HG03139 (cell line): ENCODE data around the gene SAMD8.
A peak's percentile ranks its signal among the peaks of the same experiment; 100 is the strongest.
"Not testable (repeated sequence)": the region's sequence is repeated elsewhere in the genome, so short reads cannot be mapped to it uniquely, and the experiment has no call there.

ENCODE experiments used
- ATAC-seq: cut with Tn5 transposase; IDR thresholded peaks from one replicate; pipeline ENCODE4 v1.9.1; 2021; ENCODE audit not compliant: unreplicated experiment

Gene SAMD8

DNA sequence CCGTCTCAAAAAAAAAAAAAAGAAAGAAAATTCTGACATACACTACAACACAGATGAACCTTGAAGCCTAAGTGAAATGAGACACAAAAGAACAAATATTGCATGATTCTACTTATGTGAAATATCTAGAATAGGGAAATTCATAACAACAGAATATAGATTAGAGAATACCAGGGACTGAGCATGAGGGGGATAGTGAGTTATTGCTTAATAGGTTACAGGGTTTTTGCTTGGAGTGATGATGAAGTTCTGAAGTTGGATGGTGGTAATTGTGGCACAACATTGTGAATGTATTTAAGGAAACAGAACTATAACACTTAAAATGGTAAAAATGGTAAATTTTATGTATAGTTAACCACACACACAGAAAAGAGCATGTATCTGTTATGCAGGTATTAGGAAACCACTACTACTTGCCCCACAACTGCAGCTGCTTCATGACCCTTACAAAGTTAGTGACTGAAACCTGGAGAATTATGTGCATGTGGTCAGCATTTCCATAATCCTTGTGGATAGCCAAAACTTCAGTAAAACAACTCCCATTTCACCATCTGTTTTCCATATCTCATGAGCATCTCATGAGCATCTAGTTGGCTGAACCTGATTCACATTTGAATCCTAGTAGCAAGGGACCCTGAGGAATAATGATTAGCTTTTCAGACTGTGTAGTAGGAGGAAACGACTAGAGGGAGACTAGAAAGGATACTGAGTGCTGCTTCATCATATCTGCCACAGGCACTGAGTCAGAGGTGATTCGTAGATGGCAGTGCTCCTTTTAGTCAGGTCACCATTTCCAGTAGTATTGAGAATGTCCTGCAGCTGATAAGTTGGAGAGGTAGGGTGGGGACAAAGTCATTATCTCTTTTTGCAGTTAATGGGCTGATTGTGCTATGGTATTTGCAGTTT lies 26.3 kb downstream of the SAMD8 start:
- ATAC-seq: no peak

DNA sequence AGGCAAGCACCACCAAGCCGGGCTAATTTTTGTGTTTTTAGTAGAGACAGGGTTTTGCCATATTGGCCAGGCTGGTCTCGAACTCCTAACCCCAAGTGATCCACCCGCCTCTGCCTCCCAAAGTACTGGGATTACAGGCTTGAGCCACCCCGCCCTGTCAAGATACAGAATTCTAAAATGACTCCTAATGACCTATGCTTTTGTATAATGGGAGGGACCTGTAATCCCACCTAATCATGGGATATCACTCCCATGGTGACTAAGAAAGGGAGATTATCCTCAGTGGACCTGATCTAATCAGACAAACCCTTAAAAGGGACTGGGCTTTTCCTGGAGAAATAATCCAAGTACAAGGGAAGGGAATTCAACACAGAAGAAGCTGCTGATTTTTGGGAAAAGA lies 28.8 kb downstream of the SAMD8 start:
- no peak for ATAC-seq

DNA sequence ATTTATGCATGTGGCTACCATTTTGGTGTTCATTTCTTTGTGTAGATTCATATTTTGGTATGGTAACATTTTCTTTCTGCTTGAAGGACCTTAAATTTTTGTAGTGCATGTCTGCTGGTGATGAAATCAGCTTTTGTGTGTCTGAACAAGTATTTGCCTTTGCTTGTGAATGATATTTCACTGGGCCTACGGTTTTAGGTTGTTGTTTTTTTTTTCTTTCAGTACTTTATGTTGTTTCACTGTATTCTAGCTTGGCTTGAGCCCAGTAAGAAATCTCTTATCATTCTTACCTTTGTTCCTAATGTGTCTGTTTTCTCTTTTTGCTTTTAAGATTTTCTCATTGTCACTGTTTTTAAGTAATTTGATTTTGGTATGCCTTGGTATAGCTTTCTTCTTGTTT lies 31.9 kb downstream of the SAMD8 start:
- no peak for ATAC-seq

DNA sequence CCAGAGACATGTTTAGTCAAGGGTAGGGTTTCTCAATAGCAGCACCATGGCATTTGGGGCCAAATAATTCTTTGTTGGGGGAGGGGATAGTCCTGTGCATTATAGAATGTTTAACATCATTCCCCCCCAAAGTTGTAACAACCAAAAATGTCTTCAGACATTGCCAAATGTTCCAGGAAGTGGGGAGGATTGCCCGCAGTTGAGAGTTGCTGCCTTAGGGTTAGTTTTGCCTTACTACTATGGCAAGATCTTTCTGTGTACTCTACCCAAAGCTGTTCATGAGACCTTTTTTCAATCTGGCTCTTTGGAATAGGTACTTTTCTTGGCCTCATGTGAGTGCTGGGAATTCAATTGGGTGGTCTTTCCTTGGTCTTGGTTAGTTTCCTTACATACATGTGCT lies 34.1 kb downstream of the SAMD8 start:
- ATAC-seq: no peak

DNA sequence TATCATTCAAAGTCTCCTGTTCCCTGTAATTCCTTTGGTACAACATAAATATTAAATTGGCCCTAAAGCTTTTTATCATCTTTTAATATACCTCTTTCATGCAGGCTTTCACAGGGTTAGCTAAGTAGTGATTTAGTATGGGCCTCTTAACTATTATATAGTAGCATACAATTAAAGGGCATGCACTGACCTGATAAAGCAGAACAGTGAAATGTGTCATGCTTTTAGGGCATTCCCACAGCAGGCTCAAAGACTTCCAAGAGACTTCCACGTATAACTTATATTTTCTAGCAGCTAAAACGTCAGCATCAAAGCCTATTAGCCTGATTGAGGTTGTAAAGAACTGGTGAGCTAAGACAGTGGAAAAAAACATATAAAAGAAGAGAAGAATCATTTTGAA lies 35.3 kb downstream of the SAMD8 start:
- no peak for ATAC-seq

DNA sequence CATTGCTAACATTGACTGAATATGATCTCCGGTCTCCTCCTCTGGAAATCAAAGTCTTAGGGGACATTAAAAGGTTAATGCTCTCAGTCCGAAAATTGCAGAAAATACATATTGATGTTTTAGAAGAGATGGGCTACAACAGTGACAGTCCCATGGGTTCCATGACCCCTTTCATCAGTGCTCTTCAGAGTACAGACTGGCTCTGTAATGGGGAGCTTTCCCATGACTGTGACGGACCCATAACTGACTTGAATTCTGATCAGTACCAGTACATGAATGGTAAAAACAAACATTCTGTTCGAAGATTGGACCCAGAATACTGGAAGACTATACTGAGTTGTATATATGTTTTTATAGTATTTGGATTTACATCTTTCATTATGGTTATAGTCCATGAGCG lies 39.2 kb downstream of the SAMD8 start:
- ATAC-seq: no peak

DNA sequence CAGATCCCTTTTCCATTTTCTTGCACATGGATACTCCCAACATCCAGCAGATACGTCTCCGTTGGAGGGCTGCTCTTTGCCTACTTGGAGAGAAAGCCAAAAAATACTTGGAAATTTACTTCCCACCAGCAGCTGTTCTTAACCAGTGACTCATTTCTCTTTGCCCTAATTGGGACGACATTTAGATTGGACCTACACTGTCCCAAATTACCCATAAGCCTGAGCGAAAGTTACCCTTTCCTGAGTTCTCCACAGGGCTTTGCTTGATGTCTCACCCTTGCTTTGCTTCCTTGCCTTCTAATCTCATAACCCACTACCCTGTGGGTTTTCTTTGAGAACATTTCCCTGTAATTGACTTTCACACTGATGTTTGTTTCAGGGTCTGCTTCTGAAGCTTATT lies 48.1 kb downstream of the SAMD8 start:
- no peak for ATAC-seq

DNA sequence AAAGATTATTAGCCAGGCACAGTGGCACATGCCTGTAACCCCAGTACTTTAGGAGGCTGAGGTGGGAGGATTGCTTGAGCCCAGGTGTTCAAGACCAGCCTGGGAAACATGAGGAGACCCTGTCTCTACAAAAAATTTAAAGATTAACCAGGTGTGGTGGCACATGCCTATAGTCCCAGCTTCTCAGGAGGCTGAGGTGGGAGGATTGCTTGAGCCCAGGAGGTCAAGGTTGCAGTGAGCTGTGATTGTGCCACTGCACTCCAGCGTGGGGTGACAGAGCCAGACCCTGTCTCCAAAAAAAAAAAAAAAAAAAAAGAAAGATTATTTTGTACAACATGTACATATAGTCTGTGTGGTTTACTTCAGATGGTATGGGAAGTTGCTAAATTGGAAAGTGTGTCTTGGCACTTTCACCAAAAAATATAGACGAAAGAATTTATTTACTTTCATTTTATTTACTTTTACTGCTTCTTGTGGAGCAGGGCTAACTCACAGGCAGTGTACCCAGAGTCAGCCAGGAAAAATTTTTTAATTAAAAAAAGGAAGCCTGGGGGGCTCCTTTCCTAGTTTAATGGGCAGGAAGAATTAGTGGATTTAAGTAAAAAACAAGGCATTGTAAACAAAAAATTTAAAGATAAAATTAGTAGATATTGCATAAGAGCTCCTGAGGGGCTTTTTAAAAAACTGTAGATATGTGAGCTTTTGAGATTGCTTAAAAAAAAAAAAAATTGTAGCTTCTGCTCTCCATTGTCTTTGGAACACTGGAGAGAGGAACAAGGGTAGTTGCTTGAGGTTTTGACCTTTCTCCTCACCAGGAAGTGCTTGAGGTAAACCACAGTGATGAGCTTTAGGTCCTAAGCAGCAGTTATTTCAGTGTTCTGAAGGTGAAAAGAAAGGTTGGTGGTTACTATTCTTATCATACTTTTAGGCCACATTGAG lies 54.5 kb downstream of the SAMD8 start:
- ATAC-seq: peak; percentile 93

DNA sequence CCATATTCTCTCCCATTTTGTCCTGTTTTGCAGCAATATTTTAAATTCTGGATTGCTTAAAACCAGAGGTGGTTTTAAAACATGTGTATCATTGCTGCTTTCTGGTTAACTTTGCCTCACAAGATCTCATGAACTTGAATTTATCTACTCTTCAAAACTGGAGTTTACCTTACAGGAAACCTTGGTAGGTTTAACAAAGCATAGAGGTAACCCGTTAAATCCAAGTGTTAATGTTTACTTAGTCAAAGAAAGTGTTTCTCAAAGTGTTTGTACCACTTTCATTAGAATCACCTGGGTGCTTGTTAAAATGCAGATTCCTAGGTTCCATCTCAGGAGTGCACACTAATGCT lies 55.1 kb downstream of the SAMD8 start:
- ATAC-seq: peak; percentile 28

DNA sequence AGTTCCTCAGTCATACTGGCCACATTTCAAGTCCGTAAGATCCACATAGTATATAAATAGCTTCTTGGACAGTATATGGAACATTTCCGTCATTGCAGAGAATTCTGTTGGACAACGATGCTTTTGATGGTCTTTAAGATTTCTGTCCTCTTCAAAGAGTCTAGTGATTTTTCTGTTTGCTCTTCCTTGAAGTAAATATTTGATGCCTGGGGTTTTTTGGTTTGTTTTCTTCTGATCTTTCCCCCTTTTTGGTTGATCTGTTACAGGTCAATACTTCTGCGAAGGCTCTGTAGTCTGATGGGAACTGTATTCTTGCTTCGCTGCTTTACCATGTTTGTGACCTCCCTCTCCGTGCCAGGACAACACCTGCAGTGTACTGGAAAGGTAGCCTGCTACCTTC lies 56.8 kb downstream of the SAMD8 start:
- no peak for ATAC-seq

DNA sequence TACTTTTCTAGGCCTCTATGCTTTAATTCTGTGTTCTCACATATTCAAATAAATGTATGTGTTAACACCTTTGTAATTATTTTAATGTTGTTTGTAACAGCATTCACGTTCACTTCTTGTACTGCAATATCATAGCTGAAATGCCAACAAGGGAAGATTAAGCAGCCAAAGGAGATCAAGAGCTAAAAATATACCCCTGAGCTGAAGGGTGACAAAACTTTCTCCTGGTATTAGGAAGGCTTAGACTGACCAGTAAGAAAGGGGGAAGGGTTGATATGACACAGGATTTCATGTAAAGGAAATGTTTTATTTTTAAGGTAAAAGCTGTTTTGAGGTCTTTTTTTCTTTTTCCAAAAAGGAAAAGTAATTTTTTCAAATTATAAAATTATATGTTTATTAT lies 58.8 kb downstream of the SAMD8 start:
- ATAC-seq: no peak

DNA sequence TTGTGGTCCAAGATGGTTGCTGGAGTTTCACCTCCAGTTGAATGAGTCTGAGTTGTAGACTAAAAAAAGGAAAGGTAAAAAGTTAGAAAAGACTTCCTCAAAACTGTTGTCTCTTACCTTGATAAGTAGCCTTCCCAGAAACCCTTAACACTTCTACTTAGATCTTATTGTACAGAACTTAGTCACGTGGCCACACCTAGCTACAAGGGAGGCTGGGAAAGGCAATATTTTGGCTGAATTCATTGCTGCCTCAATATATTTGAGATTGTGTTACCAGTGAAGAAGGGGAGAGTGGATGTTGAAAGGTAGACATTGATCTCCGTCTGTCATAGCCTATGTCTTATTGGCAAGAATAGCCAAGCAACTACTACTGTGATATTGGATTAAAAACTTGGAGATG lies 63.6 kb downstream of the SAMD8 start:
- no peak for ATAC-seq

DNA sequence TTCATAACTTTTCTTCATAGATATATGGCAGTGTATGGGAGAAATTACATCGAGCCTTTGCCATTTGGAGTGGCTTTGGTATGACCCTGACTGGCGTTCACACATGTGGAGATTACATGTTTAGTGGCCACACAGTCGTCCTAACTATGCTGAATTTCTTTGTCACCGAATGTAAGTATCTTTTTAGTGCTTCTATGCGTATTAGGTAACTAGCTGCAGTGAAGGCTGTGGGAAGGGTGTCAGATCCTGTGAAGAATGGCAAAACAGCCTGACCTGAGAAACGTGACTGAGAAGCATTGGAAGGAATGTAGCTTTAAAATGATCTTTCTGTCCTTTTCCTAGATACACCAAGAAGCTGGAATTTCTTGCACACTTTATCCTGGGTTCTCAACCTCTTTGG lies 64.6 kb downstream of the SAMD8 start:
- no peak for ATAC-seq

DNA sequence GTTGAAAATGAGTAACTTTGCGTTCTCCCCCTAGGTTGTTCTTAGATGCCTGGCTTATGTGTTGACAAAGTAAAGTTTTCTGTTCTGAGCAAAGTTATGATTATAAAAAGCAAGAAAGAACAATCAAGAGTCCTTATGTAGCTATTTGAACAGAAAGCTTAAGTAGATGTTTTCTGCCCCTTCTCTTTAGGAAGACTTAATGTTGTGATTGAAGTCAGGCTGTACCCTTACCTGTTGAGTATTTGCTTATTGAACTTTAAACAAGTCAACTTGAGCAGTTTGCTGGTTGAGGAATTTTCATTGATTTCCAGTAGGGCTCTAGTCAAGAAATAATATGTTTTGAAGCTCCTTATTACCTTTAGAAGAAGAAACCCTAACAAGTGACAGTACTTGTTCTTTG lies 65.3 kb downstream of the SAMD8 start:
- no peak for ATAC-seq

DNA sequence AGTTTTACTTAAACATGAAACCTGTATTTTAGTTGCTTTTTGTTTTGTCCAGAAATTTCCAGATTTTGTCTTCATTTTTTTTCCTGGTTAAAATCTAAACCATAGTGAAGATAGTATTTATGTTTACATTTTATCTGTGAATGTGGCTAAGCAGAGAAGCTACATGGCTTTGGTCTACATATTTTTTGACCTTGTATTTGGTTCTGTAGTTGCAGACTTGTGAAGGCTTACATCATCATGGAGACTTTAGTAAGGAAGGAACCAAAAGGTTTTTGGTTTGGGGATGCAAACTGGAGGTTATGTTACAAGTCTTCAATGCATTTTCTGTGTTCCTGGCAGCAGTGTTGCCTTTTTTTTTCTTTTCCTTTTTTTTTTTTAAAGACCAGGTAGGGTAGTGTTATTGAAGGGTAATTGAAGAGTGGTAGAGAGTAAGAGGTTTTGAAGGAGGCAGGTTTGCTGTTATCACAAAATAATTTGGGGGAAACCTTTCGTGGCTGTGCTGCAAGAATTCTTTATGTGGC lies 68.3 kb downstream of the SAMD8 start:
- ATAC-seq: no peak

DNA sequence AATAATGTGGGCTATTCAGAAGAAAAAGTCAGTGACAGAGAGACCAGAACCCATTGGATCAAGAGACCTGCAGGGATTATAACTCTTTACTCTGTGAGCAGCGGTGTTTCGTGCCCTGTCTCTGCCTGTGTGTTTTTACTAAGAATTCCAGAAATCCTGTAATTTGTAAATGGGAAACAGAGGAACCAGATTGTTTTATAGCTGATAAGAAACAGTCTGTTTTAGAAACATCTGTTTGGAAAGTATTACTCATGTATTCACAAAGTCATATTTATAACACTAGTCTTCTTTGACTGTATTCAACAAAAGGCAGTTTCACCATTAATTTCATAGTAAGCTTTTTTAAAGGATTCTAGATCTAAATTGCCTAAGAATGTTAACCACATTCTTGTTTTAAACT lies 69.1 kb downstream of the SAMD8 start:
- no peak for ATAC-seq

DNA sequence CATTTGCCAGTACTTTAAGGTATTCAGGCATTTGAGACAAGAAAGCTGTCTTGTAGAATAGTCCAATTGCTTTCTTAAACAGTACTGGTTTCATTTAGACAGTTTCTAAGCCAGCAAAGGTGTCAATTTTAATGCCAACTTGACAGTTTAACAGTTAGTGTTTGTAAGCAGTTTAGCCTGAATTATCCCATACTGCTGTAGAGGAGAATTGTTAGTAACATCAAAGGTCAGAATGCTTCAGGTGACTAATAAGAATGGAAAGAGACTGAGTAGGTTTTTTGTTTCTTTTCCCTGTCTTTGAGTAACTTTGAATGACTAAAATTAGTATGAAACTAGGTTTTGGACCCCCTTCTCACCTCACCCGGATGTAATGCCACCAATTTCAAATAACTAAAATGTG lies 69.6 kb downstream of the SAMD8 start:
- no peak for ATAC-seq

DNA sequence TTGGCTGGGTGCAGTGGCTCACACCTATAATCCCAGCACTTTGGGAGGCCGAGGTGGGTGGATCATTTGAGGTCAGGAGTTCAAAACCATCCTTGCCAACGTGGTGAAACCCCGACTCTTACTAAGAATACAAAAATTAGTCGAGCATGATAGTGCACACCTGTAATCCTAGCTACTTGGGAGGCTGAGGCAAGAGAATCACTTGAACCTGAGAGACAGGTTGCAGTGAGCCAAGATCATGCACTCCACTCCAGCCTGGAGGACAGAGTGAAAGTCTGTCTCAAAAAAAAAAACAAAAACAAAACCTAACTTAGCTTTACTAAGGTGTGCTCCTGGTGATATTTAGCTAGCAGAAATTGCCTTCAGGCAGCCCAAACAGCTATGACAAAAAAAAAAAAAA lies 74.9 kb downstream of the SAMD8 start:
- no peak for ATAC-seq

DNA sequence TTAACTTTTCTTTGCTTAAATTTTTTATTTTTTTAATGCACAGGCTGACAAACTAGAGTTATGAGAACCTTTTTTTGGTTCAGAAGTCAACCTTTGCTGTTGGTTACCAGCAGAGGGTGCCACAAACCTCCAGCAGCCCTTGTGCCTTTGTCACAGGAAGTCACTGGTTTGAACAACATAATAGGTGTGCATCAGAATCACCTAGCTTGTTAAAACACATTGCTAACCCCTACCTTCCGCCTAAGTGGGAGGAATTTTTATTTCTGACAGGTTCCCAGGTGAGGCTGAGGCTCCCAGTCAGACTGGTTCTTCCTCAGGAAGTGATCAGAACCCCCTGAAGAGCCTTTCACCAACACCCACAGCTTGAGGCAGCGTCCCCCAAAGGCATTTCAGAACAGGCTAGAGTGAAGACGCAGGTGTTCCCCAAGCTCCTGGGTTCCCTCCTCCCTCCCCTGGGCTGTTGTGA lies 76.5 kb downstream of the SAMD8 start:
- no peak for ATAC-seq

DNA sequence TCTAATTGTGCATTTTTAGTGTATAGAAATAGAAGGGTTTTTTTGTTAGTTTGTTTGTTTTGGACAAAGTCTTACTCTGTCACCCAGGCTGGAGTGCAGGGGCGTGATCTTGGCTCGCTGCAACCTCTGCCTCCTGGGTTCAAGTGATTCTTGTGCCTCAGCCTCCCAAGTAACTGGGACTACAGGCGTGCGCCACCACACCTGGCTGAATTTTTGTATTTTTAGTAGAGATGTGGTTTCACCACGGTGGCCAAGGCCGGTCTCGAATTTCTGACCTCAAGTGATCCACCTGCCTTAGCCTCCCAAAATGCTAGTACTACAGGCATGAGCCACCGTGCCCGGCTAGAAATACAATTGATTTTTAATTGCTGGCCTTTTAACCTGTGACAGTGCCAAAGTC lies 77.1 kb downstream of the SAMD8 start:
- ATAC-seq: not testable (repeated sequence)

DNA sequence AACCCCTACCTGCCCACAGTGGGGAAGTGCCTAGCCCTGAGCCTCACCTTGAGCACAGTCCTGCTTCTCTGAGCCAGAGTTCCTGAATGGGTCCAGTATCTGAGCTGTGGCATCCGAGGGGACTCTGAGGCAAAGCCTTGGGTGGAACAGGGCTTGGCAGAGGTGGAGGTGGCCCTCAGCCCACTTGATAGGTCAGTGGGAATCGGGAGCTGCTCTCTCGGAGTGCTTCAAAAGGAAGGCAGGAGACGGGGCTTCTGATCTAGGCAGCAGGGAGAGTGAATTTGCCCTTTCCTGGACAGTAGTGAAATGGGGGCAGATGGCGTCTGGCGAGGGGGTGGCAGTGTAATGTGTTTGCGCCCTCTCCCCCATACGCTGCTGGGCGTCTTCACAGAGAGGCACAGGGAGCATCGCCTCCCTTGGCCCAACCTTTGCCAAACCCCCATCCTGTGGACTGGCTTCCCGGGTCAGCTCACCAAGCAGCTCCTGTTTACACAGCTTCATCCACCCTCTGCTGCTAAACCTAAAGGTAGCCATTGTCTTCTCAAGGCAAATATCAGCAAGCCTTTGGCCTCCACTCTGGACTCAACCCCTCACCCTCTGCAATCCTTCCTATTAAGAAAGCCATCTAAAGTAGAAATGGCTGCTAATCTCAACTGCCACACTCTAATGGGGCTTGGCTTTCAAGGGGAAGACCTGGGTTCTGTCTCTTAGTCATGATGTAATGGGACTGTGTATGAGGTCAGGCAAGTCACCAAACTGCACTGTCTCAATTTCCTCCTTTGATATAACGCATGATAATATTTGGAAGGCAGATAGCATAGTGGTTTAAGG lies 78.0 kb downstream of the SAMD8 start:
- ATAC-seq: no peak
